ENCODE measurements around the gene USP4.

GRCh38 chr3:49255718-49256511 is 83.9 kb downstream of the USP4 start:
- TF ChIP-seq SUZ12 (IDR thresholded peaks at IDR 0.05; ENCODE audit: extremely low read depth, insufficient read depth, insufficient read length), result no peak
- no peak for TF ChIP-seq YY1 (IDR thresholded peaks at IDR 0.05; ENCODE audit: insufficient read depth, insufficient read length)
